Endothelial cell of umbilical vein (primary cell): ENCODE data around the gene EEFSEC. TPM values are rescaled to one million over a fixed set of nuclear protein-coding genes. Genes with fewer than 3 reads are reported as not detected.

Source experiments
- BruUV-seq: library from RNA; stranded (reverse); fragments of 400-500 nt; replicated peaks from 2 replicates; lab custom pipeline; 2021; lab: Mats Ljungman, UMichigan
- CTCF ChIA-PET: fragments of 300-600, 350-600 bp; sonication (Branson Sonifier 250); formaldehyde crosslinking; loops from one replicate; lab custom pipeline; 2021; ENCODE audit warnings: antibody characterized with exemption, inconsistent platforms; lab: Charles Lee
- POLR2A ChIA-PET: fragments of 300-600, 350-600 bp; sonication (Branson Sonifier 250); formaldehyde crosslinking; loops from one replicate; lab custom pipeline; 2021; ENCODE audit warnings: antibody characterized with exemption, inconsistent platforms; lab: Charles Lee
- DNase-seq: peaks from one replicate; pipeline ENCODE4 v3.0.0-alpha.2; 2011; ENCODE audit warnings: low read depth, low spot score
- FAIRE-seq: peaks from 2 replicates; lab custom pipeline; 2011; peaks lifted over from hg19 to GRCh38; lab: Jason Lieb, UNC
- H2AFZ ChIP-seq: 2 replicates; pipeline ENCODE4 v1.6.0; 2012; ENCODE audit warnings: low read depth, low read length, control low read depth, inconsistent platforms
- H3K27ac ChIP-seq: 2 replicates; pipeline ENCODE4 v1.5.1; 2011; ENCODE audit warnings: low read depth, mild to moderate bottlenecking, control low read depth, low read length, moderate library complexity; ENCODE audit not compliant: insufficient read depth
- H3K27me3 ChIP-seq, 2 experiments: 2 replicates each; pipeline versions ENCODE4 v1.6.0 to v1.6.1; 2011; ENCODE audit warnings: low read length in 2 of 2, mixed read lengths in 1 of 2; ENCODE audit not compliant: control insufficient read depth in 2 of 2, insufficient read depth in 2 of 2
- H3K36me3 ChIP-seq, 2 experiments: 2 replicates in 1 of 2; 3 replicates in 1 of 2; pipeline ENCODE4 v1.5.1; 2011; ENCODE audit warnings: low read length in 2 of 2, mild to moderate bottlenecking in 1 of 2, moderate library complexity in 1 of 2; ENCODE audit not compliant: control insufficient read depth in 2 of 2, insufficient read depth in 2 of 2; ENCODE audit errors: extremely low read depth in 1 of 2
- H3K4me1 ChIP-seq: 3 replicates; pipeline ENCODE4 v1.5.1; 2011; ENCODE audit warnings: mild to moderate bottlenecking, low read length; ENCODE audit not compliant: control insufficient read depth, insufficient read depth; ENCODE audit errors: extremely low read depth
- H3K4me2 ChIP-seq: 2 replicates; pipeline ENCODE4 v1.6.1; 2011; ENCODE audit warnings: low read length, control low read depth, mixed read lengths; ENCODE audit not compliant: insufficient read depth
- H3K4me3 ChIP-seq, 3 experiments: fragments of 200-600 bp in 1 of 3; sonication (generic), shearing (Covaris generic) in 1 of 3; replicated peaks in 1 of 3; 2 replicates each; pipeline ENCODE4 v1.5.1; 2011 to 2016; ENCODE audit warnings: control low read depth in 3 of 3, low read length in 3 of 3, mild to moderate bottlenecking in 2 of 3, inconsistent platforms in 1 of 3, low read depth in 1 of 3, moderate library complexity in 1 of 3; ENCODE audit not compliant: insufficient read depth in 1 of 3
- H3K79me2 ChIP-seq: 2 replicates; pipeline ENCODE4 v1.6.0; 2012; ENCODE audit warnings: low read length, inconsistent platforms; ENCODE audit not compliant: control insufficient read depth, insufficient read depth
- H3K9ac ChIP-seq: replicated peaks from 2 replicates; pipeline ENCODE3; 2011; ENCODE audit warnings: low read length, control low read depth; ENCODE audit not compliant: insufficient read depth; ENCODE audit errors: extremely low read depth
- H3K9me1 ChIP-seq: replicated peaks from 3 replicates; pipeline ENCODE4 v1.6.0; 2011; ENCODE audit warnings: mild to moderate bottlenecking, low read length; ENCODE audit not compliant: control insufficient read depth, insufficient read depth; ENCODE audit errors: extremely low read depth
- H3K9me3 ChIP-seq: replicated peaks from 2 replicates; pipeline ENCODE4 v1.5.1; 2012; ENCODE audit warnings: low read length, inconsistent platforms; ENCODE audit not compliant: control insufficient read depth, insufficient read depth
- H4K20me1 ChIP-seq: replicated peaks from 2 replicates; pipeline ENCODE3; 2011; ENCODE audit warnings: mild to moderate bottlenecking, low read length; ENCODE audit not compliant: control insufficient read depth, insufficient read depth; ENCODE audit errors: extremely low read depth
- CTCF ChIP-seq, 2 donors: IDR thresholded peaks; 1 replicate in 1 of 2; 2 replicates in 1 of 2; pipeline ENCODE4 v1.5.1; 2011; ENCODE audit warnings: low read length in 2 of 2, mild to moderate bottlenecking in 2 of 2, moderate library complexity in 2 of 2, control low read depth in 1 of 2, inconsistent platforms in 1 of 2, low read depth in 1 of 2; ENCODE audit not compliant: insufficient read depth in 1 of 2; ENCODE audit errors: extremely low read depth in 1 of 2
- EZH2 ChIP-seq: IDR thresholded peaks from 2 replicates; pipeline ENCODE4 v1.6.1; 2012; ENCODE audit warnings: borderline replicate concordance, low read depth, mild to moderate bottlenecking, moderate library complexity, low read length, inconsistent platforms; ENCODE audit not compliant: severe bottlenecking
- FOS ChIP-seq: IDR thresholded peaks from 2 replicates; pipeline ENCODE4 v1.6.1; 2011; ENCODE audit warnings: mild to moderate bottlenecking, low read length, moderate library complexity, borderline replicate concordance; ENCODE audit not compliant: insufficient read depth
- GATA2 ChIP-seq: IDR thresholded peaks from 2 replicates; pipeline ENCODE4 v1.7.0; 2011; ENCODE audit warnings: low read depth, mild to moderate bottlenecking, moderate library complexity, mixed read lengths, low read length; ENCODE audit not compliant: insufficient read length, insufficient read depth
- JUN ChIP-seq: IDR thresholded peaks from 2 replicates; pipeline ENCODE4 v1.6.1; 2011; ENCODE audit warnings: borderline replicate concordance, low read depth; ENCODE audit not compliant: insufficient read length, insufficient read depth
- MAX ChIP-seq: IDR thresholded peaks from 2 replicates; pipeline ENCODE4 v1.6.1; 2011; ENCODE audit not compliant: insufficient read depth, insufficient read length
- MYC ChIP-seq: IDR thresholded peaks from one replicate; pipeline ENCODE4 v1.6.1; 2011; ENCODE audit warnings: mild to moderate bottlenecking, low read depth, low read length
- POLR2A ChIP-seq: IDR thresholded peaks from 2 replicates; pipeline ENCODE4 v1.6.1; 2012; ENCODE audit warnings: low read depth, mild to moderate bottlenecking, control low read depth, low read length
- POLR2AphosphoS5 ChIP-seq: IDR thresholded peaks from 2 replicates; pipeline ENCODE4 v1.6.1; 2012; ENCODE audit warnings: low read depth, mild to moderate bottlenecking, control low read depth, low read length, moderate library complexity; ENCODE audit not compliant: insufficient read depth
- dilution Hi-C: fragments of 300-500 bp; cut with MboI; formaldehyde crosslinking; loops from one replicate; pipeline ENCODE4 v1.15.0; 2019; ENCODE audit warnings: low sequenced_read_pairs; ENCODE audit not compliant: extremely low pct_ligation_motif_present
- intact Hi-C: fragments of 100-400 bp; cut with micrococcal nuclease; formaldehyde crosslinking; loops from one replicate; pipeline ENCODE4 v1.10.0; 2022
- polyA plus RNA-seq, 4 experiments: library from polyadenylated mRNA; depleted of rRNA in 3 of 4; stranded (reverse) in 3 of 4; unstranded in 1 of 4; fragments of >200 nt; gene quantifications; 2 replicates each; pipeline versions ENCODE4 v1.2.1 to v1.2.3, GENCODE V29; 2011 to 2012; ENCODE audit warnings: missing spikeins in 1 of 4
- total RNA-seq: library from RNA; stranded (reverse); gene quantifications from 2 replicates; pipeline ENCODE4 v1.2.3, GENCODE V29; 2021

EEFSEC gene
- total and polyA plus RNA-seq, 2 donors (not counting 3 experiments of a cell fraction or from before 2014, with no cell fraction given) = 13.1 to 14.5 TPM

GRCh38 chr3:128337305-128337704, 184.0 kb downstream of the EEFSEC start:
- Histone ChIP-seq H3K27ac (no peak overlapping the region), H3K4me1 (no peaks in the 10 kb centered on the region), H3K9me3 (no peaks in the 10 kb centered on the region), H3K9ac (no peak overlapping the region), H3K4me3 (no peak overlapping the region), H3K36me3 (no peaks in the 10 kb centered on the region), H3K79me2 (no peaks in the 10 kb centered on the region), H3K27me3 (no peaks in the 10 kb centered on the region), H3K4me2 (no peak overlapping the region), H3K9me1 (no peaks in the 10 kb centered on the region), H2AFZ (no peak overlapping the region), H4K20me1 (no peaks in the 10 kb centered on the region)
- TF ChIP-seq JUN (no peak), POLR2AphosphoS5 (no peak), MAX (no peak), MYC (no peak), CTCF (IDR thresholded peaks at IDR 0.05; ENCODE audit: extremely low read depth in 1 of 2, insufficient read depth in 1 of 2, low read depth in 1 of 2, low read length in 2 of 2) (no peak), GATA2 (no peak), FOS (no peak), POLR2A (no peak), EZH2 (no peak)
- FAIRE-seq (no peak), DNase-seq (no peak)
- dilution Hi-C loops (no loop called here), intact Hi-C loops (no loop called here)
- POLR2A ChIA-PET = no interaction called here
- CTCF ChIA-PET = no interaction called here
- no TSS peak for BruUV-seq
